SK-N-SH treated with all-trans-retinoic acid at 6 μM for 48 hours (cell line): ENCODE data around the gene EIF2B5.

ENCODE experiments used
- TOX ChIP-seq: fragments of 250-450 bp; sonication (Bioruptor Pico); IDR thresholded peaks from 2 replicates; pipeline ENCODE4 v1.8.0; 2021; ENCODE audit warnings: mild to moderate bottlenecking, moderate library complexity, borderline replicate concordance
- ZFP3 ChIP-seq: fragments of 250-450 bp; sonication (Bioruptor Pico); IDR thresholded peaks from 2 replicates; pipeline ENCODE4 v1.5.0; 2020; ENCODE audit warnings: mild to moderate bottlenecking, moderate library complexity
- ZFP30 ChIP-seq: fragments of 450-650 bp; formaldehyde crosslinking; IDR thresholded peaks from 2 replicates; pipeline ENCODE4 v1.5.0; 2022; ENCODE audit warnings: mild to moderate bottlenecking, moderate library complexity
- ZNF70 ChIP-seq: fragments of 450-650 bp; formaldehyde crosslinking; IDR thresholded peaks from 2 replicates; pipeline ENCODE4 v1.5.0; 2020; ENCODE audit warnings: mild to moderate bottlenecking, moderate library complexity
- TF ChIP-seq, protein P1 (sequence below): fragments of 250-450 bp; sonication (Bioruptor Pico); IDR thresholded peaks from 2 replicates; pipeline ENCODE4 v1.8.0; 2020; ENCODE audit warnings: mild to moderate bottlenecking, moderate library complexity, borderline replicate concordance

DNA sequence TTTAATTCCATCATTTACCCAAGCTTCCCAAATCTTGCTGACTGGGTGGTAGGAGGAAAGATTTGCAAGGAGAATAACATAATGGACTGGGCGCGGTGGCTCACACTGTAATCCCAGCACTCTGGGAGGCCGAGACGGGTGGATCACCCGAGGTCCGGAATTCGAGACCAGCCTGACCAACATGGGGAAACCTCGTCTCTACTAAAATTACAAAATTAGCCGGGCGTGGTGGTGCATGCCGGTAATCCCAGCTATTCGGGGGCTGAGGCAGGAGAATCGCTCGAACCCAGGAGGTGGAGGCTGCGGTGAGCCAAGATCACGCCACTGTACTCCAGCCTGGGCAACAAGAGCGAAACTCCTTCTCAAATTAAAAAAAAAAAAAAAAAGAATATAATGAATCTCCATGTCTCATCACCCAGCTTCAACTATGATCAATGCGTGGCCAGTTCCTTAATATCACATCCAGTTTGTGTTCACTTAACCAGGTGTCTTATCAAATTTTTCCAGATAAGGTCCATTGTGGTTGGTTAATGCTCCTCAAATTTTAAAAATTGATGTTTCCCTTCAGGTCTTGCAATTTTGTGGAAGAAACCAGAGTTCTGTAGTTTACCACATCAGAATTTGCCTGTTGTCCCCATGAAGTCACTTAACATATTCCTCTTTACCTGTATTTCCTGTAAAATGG lies 49.5 kb downstream of the EIF2B5 start:
- no peak for TF ChIP-seq ZFP30
- TF ChIP-seq, protein P1, sequence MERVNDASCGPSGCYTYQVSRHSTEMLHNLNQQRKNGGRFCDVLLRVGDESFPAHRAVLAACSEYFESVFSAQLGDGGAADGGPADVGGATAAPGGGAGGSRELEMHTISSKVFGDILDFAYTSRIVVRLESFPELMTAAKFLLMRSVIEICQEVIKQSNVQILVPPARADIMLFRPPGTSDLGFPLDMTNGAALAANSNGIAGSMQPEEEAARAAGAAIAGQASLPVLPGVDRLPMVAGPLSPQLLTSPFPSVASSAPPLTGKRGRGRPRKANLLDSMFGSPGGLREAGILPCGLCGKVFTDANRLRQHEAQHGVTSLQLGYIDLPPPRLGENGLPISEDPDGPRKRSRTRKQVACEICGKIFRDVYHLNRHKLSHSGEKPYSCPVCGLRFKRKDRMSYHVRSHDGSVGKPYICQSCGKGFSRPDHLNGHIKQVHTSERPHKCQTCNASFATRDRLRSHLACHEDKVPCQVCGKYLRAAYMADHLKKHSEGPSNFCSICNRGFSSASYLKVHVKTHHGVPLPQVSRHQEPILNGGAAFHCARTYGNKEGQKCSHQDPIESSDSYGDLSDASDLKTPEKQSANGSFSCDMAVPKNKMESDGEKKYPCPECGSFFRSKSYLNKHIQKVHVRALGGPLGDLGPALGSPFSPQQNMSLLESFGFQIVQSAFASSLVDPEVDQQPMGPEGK (CRISPR knock-in tag) = no peak
- no peak for TF ChIP-seq ZNF70 (CRISPR knock-in tag)
- TF ChIP-seq ZFP3 (CRISPR knock-in tag) = no peak
- TF ChIP-seq TOX (CRISPR knock-in tag) = no peak
